ENCODE results near the gene MRPL42.

MRPL42 gene

DNA sequence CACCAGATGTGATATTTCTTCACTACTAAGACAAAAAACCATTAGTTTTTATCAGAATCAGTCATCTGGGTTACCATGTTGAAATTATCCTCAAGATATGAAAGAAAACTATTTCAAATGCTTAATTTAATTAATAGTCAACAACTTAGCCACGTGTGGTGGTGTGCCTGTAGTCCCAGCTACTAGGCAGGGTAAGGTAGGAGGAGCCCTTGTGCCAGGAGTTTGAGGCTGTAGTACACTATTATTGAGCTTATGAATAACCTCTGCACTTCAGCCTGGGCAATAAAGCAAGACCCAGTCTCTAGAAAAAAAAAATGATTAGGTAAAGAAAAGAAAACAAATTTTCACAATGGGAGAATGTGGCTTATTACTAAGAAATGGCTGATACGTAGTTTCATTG lies 33.4 kb downstream of the MRPL42 start:
- DNase-seq, result no peak

DNA sequence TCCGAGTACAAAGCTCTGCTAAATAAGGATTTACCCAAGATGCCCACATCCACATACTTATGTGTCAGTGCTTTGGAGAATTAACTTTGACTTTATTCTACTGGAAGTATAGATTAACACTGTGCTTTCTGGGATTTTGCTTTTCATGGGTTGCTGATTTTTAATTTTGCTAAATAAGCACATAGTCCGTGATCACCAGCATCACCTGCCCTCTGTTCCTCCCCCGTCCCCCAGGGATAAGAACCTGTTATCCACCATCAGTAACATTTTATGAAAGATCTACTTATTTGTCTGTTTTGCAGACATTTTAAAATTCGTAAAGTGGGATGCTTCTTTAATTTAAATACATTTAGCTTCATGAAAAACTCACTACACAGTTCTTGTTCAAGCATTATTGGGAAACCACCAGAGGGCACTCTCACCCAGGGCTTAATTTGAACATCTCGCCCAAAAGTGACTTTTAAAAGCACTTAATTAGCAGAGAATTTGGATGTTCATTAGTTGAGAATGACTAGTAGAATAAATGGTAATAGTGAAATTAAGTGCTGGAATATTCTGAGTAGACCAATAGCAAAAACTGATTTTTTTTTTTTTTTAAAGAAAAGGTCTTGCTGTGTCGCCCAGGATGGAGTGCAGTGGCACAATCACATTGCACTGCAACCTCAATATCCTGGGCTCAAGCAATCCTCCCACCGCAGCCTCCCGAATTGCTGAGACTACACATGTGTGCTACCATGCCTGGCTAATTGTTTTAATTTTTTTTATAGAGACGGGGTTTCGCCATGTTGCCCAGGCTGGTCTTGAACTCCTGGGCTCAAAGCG lies 35.7 kb downstream of the MRPL42 start:
- DNase-seq, result peak; percentile 3 to 46

DNA sequence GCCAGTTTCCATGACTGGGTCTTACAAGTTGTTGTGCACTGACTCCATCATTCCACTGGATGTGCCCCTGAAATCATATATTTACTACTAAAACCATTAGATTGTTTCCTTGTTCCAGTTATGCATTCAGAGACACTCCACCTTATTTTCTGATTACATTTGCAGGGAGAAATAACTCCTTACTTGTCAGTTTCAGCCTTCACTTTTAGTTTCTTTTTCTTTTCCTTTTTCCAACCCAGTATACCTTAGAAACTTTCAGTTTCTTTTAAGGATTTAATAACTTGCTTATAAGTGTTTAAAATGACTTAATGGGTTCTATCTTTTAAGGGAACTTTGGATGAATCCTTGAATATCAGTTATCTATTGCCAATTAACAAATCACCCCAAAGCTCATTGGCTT lies 39.9 kb downstream of the MRPL42 start:
- no peak for DNase-seq

DNA sequence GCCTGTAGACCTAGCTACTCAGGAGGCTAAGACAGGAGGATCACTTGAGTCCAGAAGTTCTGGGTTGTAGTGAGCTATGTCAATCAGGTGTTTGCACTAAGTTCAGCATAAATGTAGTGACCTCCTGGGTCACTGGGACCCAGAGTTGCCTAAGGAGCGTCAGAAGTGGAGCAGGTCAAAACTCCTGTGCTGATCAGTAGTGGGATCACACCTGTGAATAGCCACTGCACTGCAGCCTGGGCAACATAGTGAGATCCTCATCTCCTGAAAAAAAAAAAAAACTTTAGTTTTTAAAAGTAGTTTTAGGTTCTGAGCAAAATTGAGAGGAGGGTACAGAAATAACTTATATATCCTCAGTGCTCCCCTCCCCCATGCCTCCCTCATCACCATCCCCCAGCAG lies 42.2 kb downstream of the MRPL42 start:
- DNase-seq, result no peak

DNA sequence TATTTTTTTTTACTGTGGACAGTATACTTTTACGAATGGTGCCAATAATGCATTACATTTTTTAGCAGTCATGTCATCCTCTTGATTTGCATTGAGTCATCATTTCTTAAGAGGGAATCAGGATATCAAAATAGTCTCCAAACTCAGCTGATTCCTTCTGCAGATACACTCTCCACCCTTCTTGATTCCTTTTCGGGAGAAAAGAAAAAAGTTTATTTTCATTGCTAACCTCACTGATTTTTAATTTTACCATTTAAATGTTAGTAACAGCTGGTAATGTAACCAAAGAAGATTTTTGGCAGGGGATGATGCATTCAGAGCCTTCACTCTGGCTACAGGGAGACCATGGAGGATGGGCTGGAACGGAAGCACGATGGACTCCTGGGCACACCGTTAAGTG lies 47.5 kb downstream of the MRPL42 start:
- DNase-seq, result no peak

DNA sequence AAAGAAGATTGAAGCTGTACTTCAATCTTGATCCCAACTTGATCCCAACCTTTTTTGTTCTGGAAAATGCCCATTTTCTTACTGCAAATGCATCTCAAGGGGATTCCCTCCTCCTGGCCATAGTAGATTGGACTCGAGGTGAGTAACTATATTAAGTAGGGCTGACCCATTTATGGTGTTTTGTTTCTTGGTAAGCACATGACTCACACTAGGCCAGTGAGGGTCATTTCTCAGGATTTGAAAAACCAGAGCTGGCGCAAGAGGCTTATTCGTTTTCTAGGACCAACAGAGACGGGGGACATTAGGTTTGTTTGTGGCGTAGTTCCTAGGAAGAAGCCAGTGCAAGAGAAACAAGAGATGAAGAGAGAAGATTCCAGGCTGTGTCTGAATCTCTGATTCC lies 51.4 kb downstream of the MRPL42 start:
- no peak for DNase-seq

DNA sequence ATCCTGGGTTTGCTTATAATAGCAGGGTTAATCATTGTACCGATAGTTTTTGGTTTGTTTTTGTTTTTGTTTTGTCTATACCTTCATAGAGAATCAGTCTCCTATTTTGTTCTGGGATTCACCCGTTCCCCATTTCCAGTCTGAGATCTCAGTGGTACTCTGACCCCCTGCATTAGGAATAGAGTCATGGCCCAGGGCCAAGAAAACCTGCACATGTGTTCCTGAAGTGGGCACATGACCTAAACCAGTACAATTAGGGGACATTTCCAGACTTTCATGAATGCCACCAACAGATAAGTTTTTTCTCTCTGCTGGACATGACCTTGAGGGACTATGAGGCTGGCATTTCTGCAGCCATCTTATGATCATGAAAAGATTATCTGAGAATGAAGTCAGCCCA lies 52.5 kb downstream of the MRPL42 start:
- DNase-seq, result no peak

DNA sequence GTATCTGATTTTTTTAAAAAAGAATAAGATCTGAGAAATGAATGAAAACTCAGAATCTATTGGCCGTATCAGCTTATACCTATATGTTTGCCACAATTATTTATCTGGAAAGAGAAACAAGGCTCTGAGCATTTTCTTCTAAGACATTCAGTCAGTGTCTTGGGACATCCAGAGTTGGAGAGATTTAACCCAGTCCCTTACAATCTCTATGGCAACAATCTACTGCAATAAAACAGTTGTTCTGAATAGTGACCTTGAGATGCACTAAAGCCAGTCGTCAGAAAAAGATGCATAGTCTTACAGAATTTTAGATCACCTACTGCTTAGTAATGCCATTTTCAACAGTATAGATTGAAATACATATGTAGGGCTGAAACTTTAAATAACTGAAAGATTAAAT lies 53.1 kb downstream of the MRPL42 start:
- DNase-seq, result no peak

DNA sequence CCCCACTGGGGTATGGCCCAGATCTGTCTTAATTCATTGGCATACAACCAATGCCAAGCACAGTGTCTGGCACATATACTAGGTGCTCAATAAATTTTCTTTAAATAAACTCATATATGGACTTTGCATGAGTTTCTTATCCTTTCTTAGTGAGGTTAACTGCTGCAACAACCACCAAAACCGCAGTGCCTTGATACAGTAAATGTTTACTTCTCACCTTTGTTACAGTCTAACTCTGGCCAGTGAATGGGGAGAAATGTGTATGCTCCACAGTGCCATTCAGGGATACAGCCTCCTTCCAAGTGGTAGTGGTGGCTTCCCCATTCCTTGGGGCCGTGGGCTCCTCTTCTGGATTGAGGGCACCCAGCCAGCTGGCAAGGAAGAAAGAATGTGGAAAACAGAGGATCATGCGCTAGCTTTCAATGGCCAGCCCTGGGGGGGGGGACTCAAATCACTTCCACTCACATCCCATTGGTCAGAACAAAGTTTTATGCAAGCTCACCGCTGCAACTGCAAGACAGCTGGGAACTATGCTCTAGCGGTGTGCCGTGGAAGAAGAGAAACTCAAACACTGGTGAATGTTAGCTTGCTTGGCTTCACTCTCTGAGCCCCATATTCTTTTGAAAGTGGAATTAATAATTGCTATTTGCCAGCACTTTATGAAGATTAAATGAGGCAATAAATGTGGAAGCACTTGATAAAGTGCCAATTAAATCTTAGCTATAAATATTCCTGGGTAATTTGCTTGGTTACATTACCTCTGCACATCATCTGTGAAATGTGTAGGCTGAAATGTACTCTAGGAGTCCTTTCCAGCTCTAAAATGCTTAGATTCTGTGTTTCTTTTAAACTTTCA lies 54.1 kb downstream of the MRPL42 start:
- no peak for DNase-seq

DNA sequence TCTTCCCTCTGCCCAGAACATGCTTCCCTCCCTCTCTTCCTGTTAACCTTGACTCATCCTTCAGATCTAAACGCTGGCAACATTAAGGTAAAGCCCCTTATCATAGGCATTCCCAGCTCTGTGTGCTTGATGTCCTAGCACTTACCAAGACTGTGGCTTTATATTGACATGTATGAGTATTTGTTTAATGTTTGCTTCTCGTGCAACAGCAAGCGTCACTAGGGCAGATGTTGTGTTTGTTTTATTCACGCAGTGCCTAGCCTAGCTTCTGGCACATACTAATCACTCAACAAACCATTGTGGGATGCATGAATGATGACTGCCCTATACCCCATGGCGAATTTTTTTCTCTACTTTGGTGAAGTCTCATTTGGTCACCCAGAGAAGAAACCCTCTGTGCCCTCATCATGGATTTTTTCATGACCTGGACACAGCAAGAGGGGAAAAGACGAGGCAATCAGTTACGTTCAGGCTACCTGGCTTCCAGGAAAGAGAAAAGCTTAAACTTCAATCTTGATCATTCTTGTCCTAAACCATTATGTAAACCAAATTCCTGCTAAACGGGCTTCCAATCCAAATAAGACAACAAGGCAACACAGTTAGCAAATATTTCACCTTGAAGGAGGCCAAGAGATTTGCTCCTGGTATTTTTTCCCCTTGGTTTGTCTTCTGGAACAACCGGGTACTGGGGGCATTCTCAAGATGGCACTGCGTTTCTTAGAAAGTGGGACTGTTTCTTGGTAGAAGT lies 57.2 kb downstream of the MRPL42 start:
- DNase-seq, result no peak

DNA sequence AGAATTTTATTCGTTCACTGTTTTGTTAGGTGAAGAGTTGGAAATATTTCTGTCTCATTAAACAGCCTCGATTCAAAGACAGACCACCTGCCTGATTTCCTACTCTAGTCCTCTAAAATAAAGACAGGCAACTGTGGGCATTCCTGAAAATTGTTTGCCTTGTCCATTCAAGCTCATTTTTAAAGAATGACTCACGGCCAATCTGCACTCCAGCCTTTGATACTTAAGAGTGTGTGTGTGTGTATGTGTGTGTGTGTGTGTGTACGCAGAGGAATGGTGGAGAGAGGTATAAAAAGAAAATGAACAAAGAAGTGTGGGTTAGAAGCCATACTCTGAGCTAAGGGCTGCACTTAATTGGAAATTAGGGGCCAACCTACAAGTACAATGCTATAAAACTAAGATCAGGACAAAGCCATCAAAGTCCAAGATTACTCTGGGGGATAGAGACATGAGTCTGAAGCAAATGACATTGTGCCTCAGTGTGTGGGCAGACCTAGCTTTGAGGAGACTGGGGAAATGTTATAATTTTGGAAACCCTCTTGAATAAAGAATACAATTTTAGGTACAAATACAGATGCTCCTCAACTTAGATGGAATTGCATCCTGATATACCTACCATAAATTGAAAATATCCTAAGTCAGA lies 59.6 kb downstream of the MRPL42 start:
- DNase-seq, result no peak

DNA sequence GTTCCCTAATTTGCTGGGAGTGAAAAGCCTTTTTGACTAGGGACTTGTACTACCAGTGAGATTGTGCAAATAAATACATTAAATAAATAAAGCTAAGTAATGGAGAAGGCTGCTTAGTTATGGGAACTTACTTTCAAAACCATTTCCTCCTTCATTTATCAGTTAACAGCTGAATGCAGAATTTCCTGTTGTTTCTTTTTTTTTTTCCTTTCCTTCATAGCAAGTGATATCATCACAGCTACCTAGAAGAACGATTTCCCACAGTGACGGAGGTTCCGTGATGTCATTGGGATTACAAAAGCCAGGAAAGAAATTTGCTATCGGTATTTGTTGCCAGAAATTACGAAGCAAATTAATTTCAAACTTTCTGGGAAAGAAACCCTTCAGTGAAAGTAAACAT lies 63.0 kb downstream of the MRPL42 start:
- no peak for DNase-seq

DNA sequence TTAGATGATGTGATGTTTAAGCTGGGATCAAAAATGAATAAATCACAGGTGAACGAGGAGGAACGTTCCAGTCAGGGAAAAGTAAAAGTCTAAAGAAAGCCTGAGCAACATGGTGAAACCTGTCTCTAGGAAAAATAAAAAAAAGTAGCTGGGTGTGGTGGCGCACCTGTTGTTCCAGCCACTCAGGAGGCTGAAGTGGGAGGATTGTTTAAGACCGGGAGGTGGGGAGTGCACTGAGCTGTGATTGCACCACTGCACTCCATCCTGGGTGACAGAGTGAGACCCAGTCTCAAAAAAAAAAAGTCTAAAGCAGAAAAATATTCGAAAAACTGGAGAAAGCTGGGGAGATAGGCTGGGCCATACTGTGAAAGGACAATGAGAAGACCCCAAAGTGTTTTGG lies 66.0 kb downstream of the MRPL42 start:
- DNase-seq, result no peak

DNA sequence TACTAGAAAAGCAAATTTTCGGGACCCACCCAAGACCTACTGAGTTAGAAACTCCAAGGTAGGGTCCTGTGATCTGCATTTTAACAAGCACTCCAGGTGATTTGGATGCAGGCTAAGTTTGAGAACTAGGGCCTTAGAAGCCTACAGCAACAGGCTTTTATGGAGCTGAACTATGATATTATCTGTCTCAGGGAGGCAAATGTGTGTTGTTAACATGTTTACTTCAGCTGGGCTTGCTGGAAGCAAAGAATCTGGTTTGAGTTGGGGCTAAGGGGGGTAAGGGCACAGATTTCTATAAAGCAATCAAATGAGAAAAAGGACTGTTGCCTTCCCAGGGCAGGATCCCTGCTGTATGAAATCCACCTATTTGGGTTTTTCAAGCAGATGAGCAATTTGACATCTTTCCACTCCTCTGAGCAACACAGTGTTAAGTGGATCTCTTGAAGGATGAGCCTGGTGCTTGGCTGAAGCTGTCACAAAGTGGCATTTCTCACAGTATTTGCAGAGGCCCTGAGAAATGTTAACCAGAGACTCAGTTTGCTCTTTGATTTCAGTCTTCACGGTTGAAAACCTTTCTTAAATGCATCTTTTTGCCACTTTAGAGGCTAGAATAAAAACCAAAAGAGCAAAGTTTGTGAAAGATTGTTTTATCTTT lies 68.9 kb downstream of the MRPL42 start:
- DNase-seq, result no peak

DNA sequence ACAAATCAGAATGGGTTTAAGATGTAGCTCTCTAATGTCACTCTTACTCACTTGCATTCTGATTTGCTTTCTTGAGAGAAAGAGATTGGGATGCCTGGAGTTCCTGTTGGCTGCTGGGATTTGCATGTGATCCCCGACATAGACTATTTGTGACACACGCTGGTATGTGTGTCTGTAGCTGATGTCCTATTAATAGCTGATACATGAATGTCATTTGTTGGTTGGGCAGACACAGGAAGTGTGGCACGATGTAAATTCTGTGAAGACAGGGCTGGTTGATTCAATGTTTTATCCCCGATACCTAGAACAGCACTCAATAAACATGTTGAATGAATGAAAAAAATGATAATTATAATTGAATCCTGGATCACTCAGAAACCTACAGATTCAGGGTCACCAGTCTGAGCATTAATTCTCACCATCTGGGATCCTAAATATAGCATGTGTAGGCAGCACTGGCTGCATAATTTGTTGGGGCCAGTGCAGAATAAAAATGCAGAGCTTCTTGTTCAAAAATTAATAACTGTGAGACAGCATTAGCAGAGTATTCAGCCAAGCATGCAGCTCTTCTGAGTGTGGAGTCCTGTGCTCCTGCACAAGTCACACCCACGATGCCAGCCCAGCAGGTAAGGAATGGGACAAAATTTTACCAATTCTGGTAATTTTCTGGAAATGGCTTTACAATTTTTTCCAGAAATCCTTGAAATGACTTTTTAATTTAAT lies 69.6 kb downstream of the MRPL42 start:
- DNase-seq, result no peak

DNA sequence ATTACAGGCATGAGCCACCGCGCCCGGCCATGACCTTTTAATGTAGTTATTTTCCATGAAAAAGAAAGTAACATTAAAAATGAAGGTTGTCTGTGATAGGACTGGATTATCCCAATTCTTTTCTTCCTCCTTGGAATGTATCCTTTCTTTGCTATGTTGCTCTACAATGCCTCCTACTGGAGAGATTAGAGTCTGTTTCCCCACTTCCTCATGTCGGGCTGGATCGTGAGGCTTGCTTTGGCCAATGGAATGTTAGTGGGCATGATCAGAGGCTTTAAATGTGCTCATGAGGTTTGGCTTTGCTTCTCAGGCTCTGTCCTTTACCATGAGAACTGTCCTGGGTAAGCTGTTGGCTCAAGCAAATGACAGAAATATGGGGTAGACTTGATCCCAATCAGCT lies 70.5 kb downstream of the MRPL42 start:
- no peak for DNase-seq

DNA sequence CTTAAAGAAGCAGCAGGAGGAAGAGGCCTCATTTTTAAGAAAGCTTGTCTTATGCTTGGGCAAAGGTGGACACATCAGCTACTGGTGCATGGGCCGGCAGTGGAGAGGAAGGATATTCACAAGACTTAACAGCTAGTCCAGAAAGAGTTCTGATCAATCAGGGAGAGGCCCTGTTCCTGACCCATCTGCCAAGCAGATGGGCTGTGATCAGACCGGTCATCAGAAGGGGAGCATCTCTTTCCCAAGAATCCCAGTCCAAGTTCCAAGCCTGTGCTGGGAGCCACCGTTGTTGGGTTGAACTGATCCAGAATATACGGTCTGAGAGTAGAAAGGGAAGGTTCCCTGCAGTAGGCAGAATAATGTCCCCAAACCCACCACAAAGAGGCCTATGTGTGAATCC lies 72.5 kb downstream of the MRPL42 start:
- DNase-seq, result no peak

DNA sequence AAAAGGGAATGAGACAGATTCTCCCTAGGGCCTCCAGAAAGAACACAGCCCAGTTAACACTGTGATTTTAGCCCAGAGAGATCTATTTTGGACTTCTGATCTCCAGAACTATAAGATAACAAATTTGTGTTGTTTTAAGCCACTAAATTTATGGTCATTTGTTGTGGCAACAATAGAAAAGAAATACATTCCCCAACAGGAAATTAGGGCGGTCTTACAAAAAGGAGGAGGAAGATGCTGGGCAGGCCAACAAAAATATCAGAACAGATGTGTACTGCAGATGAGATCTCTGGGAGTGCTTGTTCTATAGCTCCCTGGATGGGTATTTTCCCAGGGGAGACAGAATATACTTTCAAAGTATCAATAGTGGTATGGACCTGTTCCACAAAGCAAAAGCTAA lies 73.2 kb downstream of the MRPL42 start:
- DNase-seq, result no peak

DNA sequence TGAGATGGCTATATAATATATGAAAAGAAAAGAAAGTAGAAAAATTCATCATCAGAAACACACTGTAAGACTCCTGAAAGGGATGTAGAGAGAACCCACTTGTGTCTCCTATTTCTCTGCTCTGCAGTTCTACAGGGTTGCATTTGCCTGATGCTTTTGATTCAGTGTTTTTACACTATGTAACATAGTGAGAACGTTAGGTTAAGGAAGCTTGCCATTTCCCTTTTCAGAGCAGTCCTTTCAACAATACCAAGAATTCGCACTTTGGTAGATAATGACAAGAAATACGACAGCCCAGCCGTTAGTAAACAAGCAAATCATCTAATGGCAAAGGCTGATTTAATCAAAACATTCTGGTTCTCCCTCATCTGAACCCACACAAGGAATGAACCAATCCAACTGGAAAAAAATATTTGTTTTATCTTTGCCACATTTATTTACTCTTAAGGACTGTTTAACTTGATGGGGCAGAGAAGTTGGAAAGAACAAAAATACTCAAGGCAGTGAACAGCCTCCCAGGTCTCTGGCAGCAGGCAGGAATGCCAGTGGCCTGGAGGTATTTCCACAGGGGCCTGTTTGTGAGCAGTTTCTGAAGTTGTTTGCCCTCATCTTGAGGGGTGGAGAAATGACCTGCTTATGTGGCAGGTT lies 74.4 kb downstream of the MRPL42 start:
- DNase-seq, result no peak

DNA sequence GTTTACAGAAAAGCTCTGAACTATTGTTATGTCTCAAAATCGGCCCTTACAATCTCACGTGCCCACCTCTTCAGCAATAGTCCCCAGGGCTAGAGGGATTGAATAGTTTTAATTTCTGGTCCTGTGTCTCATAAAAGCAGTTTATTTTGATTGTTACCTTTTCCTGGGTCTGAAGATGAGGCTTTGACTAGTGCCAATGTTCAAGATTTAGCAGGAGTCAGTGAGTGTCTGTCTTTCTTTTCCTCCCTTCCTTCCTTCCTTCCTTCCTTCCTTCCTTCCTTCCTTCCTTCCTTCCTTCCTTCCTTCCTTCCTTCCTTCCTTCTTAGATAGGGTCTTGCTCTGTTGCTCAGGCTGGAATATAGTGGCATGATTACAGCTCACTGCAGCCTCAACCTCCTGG lies 80.5 kb downstream of the MRPL42 start:
- DNase-seq, result no peak

DNA sequence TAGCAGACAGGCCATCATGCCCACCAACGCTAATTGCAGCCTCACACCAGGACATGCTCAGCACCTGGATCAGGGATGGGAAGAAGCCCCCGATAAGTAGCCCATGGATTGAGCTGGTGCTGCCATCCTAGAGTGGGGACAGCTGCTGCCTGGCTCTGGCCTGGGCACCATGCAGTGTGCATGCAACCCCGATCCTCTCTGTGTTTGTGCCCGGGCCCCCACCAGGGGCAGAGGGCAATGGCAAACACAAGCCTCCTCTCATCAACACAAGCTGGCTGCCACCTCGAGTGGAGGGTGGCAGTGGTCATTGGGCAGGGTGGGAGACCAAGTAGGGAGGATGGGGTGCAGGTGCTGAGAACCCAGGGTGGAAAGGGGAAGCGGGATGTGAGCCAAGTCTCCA lies 81.9 kb downstream of the MRPL42 start:
- no peak for DNase-seq

Data from hippocampal formation (tissue), 2 donors.